ENCODE results near the gene ASB5. TPM values are rescaled to one million over a fixed set of nuclear protein-coding genes. Genes with fewer than 3 reads are reported as not detected.

The ASB5 gene
- total RNA-seq, 1 experiment from 2014 or later = not detected

DNA sequence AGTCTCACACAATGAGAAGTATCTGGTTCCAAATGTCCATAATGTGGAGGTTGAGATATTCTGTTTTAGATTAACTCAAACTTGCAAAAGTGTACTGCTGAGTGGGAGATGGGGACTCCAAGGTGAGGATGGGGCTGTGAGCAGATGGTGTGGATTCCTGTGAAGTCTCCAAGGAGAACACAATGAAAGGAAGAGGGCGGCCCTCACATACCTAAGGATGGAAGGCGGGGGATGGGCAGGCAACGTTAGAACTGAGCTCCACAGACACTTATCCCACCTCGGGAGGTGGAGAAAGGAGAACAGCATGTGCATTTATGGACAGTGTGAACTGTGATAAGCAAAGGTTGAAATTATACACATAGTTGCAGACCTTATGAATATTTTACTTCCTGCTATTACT, 63.7 kb downstream of the ASB5 start:
- no peak for DNase-seq
- Mint-ChIP-seq H3K4me3 (ENCODE audit: unreplicated experiment) (no peak overlapping the region), H3K9me3 (ENCODE audit: unreplicated experiment) (no peaks in the 10 kb centered on the region), H3K36me3 (ENCODE audit: insufficient read depth, unreplicated experiment) (no peaks in the 10 kb centered on the region), H3K27me3 (ENCODE audit: insufficient read depth, unreplicated experiment) (no peaks in the 10 kb centered on the region), H3K27ac (ENCODE audit: unreplicated experiment) (no peak overlapping the region), H3K4me1 (ENCODE audit: low read depth, unreplicated experiment) (no peaks in the 10 kb centered on the region)
- CTCF ChIA-PET = no interaction called here
- H3K27me3 ChIP-seq (replicated peaks; ENCODE audit: control insufficient read depth, insufficient read depth, low read length) = no peaks in the 10 kb centered on the region
- BruUV-seq (replicated peaks) = no TSS peak
- H3K4me3 ChIP-seq (ENCODE audit: low read depth, low read length) = no peak overlapping the region
- no peaks in the 10 kb centered on the region for H3K36me3 ChIP-seq (ENCODE audit: control insufficient read depth, insufficient read depth, low read length)
- H3K9me3 ChIP-seq = no peaks in the 10 kb centered on the region
- intact Hi-C loops (cut with micrococcal nuclease; ENCODE audit: unreplicated experiment) = no loop called here
- H3K4me1 ChIP-seq = no peaks in the 10 kb centered on the region
- POLR2A ChIA-PET = no interaction called here
- TF ChIP-seq CTCF (IDR thresholded peaks at IDR 0.05; ENCODE audit: insufficient read depth in 1 of 2, low read depth in 1 of 2, low read length in 1 of 2, severe bottlenecking in 1 of 2, unreplicated experiment in 1 of 2) = no peak

- peaks cover 3% of the 10 kb centered on the region; the same call in 1 of the 2 replicates for H3K4me1 ChIP-seq
- Mint-ChIP-seq H3K4me3 (ENCODE audit: unreplicated experiment) (no peak overlapping the region), H3K27me3 (ENCODE audit: insufficient read depth, unreplicated experiment) (peaks cover 9% of the 10 kb centered on the region), H3K27ac (ENCODE audit: unreplicated experiment) (no peak overlapping the region), H3K36me3 (ENCODE audit: insufficient read depth, unreplicated experiment) (peaks cover 6% of the 10 kb centered on the region), H3K4me1 (ENCODE audit: low read depth, unreplicated experiment) (peaks cover 5% of the 10 kb centered on the region), H3K9me3 (ENCODE audit: unreplicated experiment) (no peaks in the 10 kb centered on the region)
- no peak overlapping the region for H3K4me3 ChIP-seq (ENCODE audit: low read depth, low read length)
- ChIA-PET POLR2A (no interaction called here), CTCF (no interaction called here)
- H3K27me3 ChIP-seq (replicated peaks; ENCODE audit: control insufficient read depth, insufficient read depth, low read length) = no peaks in the 10 kb centered on the region
- BruUV-seq (replicated peaks) = no TSS peak
- intact Hi-C loops (cut with micrococcal nuclease; ENCODE audit: unreplicated experiment) = loop anchor here (5.0 kb wide), 1 partner anchor 79 kb away; no protein-coding TSS in a partner anchor
- no peak for TF ChIP-seq CTCF (IDR thresholded peaks at IDR 0.05; ENCODE audit: insufficient read depth in 1 of 2, low read depth in 1 of 2, low read length in 1 of 2, severe bottlenecking in 1 of 2, unreplicated experiment in 1 of 2)
- DNase-seq = no peak
- H3K36me3 ChIP-seq (ENCODE audit: control insufficient read depth, insufficient read depth, low read length) = no peaks in the 10 kb centered on the region
- no peaks in the 10 kb centered on the region for H3K9me3 ChIP-seq
Measured at GRCh38 chr4:176198316-176198903, 70.6 kb downstream of the ASB5 start.

- intact Hi-C loops (cut with micrococcal nuclease; ENCODE audit: unreplicated experiment) = loop anchor here (1.0 to 5.0 kb wide), 2 partner anchors 82 to 124 kb away; partner anchors contain the start of gene SPCS3
- H3K4me1 Mint-ChIP-seq (ENCODE audit: low read depth, unreplicated experiment) = peaks cover 5% of the 10 kb centered on the region
- peaks cover 3% of the 10 kb centered on the region; the same call in 1 of the 2 replicates for H3K4me1 ChIP-seq
- DNase-seq = peak; percentile 88 to 89
- H3K4me3 ChIP-seq (ENCODE audit: low read depth, low read length) = peak within 1 kb of the TSS; percentile 51
- no peaks in the 10 kb centered on the region for H3K36me3 ChIP-seq (ENCODE audit: control insufficient read depth, insufficient read depth, low read length)
- no peaks in the 10 kb centered on the region for H3K27me3 ChIP-seq (replicated peaks; ENCODE audit: control insufficient read depth, insufficient read depth, low read length)
- H3K36me3 Mint-ChIP-seq (ENCODE audit: insufficient read depth, unreplicated experiment) = peaks cover 6% of the 10 kb centered on the region
- no peaks in the 10 kb centered on the region for H3K9me3 ChIP-seq
- ChIA-PET CTCF (interaction anchor here (0.7 kb wide), 1 partner anchor 146 kb away, joined by 3 read pairs; no protein-coding TSS in a partner anchor), POLR2A (no interaction called here)
- no peak for TF ChIP-seq CTCF (IDR thresholded peaks at IDR 0.05; ENCODE audit: insufficient read depth in 1 of 2, low read depth in 1 of 2, low read length in 1 of 2, severe bottlenecking in 1 of 2, unreplicated experiment in 1 of 2)
- H3K27me3 Mint-ChIP-seq (ENCODE audit: insufficient read depth, unreplicated experiment) = peaks cover 12% of the 10 kb centered on the region
- H3K9me3 Mint-ChIP-seq (ENCODE audit: unreplicated experiment) = no peaks in the 10 kb centered on the region
- peak within 1 kb of the TSS; percentile 84 for H3K4me3 Mint-ChIP-seq (ENCODE audit: unreplicated experiment)
- peak within 1 kb of the TSS; percentile 84 for H3K27ac Mint-ChIP-seq (ENCODE audit: unreplicated experiment)
- no TSS peak for BruUV-seq (replicated peaks)
Measured at GRCh38 chr4:176195184-176195978, 73.6 kb downstream of the ASB5 start, which contains the start of gene SPATA4. TSS of gene SPATA4 (minus strand) at chr4:176195585. CDS start at chr4:176195562, 23 bp downstream.
